UCSD-AML1 (cell line): Measurements from ENCODE around the gene SPEM2.

Experiments used
- DNase-seq: peaks from one replicate; lab custom pipeline; 2025; ENCODE audit not compliant: unreplicated experiment; lab: John Stamatoyannopoulos, UW

Gene SPEM2

DNA sequence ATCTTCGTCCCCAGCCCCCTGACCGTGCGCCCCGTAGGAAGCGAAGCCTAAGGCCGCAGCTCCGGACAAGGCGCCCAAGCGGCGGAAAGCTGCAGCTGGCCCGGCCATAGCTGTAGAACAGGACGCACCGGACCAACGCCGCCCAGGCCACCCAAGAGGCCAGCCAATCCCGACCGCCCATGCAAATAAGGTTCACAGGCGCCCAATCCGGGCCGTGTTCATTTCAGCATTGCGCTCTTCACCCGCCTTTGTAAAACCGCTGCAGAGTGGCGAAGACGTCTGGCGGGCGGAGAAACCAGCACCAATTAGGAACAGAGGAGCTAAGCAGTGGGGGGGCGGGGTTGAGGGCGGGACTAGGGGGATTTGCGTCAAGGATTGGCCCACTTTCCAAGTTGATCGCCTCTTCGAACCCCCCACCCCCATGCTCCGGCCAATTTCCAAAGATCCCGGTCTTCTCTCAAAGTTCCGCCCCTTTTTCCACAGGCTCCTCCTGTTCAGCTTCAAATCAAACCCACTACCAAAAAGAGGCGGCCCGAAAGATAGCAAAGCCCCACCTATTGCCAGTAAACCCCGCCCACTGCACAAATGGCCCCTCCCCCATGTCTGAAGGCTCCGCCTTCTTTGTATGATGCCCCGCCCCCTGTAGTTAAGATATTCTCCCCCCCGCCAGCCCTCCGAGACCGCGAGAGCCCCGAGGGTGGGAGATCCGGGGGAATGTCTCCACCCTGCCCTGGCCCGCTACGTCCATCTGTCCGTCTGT lies 21.3 kb upstream of the SPEM2 start, which contains the start of gene TMEM256:
TMEM256 (minus strand) TSS at position 121 of the 760 bp plus-strand sequence; CDS start at position 108, 13 bp downstream.
- peak; percentile 99 for DNase-seq

DNA sequence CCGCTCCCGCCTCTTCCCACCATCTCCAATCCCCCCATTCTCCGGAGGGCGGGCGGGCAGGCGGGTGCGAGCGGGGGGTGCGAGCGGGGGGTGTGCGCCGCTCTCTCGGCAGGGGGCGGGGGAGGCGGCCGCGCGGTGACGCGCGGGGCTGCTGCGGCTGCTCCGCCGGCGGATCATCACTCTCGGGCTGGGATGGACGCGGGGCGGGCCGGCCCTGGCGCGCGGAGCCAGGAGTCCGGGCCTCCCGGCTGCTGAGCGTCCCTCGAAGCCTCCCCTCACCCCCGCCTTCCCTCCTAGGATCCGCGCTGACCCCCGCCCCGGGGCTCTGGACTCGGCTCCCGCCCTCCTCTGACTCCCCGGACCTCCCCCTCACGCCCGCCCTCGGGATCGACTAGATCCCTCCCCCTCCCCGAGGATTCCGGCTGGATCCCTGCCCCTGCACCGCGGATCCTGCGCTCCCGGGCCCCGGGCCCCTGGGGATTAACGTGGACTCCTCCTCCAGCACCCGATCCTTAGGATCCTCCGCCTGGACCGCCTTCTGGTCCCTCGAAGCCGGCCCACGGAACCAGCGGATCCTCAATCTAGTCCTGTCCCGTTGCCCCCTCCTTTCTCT lies 20.6 kb upstream of the SPEM2 start:
- DNase-seq = peak; percentile 53

DNA sequence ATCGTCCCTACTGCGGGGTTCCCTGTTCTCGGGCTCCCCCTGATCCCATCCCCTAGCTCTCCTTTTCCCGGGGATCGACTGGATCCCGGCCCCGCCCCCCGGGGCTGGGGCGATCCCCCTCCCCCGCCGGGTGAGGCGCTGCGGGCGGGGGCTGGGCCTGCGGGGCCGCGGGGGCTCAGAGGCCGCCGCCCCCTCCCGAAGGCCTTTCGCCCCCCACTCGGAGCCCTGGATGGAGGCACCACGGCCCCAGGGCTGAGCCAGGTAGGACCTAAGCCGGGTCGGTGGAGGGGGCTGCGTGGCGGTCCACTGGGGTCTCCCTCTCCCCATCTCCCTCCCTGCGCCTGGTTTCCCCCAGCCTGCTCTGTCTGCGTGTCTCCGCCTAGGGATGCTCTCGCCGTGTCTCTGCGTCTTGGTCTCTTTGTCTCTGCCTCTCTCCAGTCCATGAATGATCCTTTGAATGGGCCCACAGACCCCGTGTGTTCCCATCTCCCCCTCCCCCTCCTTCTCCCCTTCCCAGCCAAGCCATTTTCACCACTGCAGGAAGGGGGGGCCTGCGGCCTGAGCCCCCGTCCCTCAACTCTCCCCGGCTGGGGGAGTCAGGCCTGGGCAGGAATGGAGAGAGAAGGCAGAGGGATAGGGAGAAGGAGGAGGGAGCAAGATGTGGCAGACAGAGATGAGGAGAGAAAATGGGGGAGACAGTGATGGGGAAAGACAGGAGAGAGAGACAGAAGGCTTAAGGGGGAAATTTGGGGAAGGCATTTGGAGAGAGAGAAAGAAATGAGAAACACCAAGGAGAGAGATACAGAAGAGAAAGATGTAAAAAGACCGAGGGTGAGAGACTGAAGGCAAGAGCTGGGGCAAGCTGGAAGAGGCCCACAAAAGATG lies 19.8 kb upstream of the SPEM2 start:
- no peak for DNase-seq

DNA sequence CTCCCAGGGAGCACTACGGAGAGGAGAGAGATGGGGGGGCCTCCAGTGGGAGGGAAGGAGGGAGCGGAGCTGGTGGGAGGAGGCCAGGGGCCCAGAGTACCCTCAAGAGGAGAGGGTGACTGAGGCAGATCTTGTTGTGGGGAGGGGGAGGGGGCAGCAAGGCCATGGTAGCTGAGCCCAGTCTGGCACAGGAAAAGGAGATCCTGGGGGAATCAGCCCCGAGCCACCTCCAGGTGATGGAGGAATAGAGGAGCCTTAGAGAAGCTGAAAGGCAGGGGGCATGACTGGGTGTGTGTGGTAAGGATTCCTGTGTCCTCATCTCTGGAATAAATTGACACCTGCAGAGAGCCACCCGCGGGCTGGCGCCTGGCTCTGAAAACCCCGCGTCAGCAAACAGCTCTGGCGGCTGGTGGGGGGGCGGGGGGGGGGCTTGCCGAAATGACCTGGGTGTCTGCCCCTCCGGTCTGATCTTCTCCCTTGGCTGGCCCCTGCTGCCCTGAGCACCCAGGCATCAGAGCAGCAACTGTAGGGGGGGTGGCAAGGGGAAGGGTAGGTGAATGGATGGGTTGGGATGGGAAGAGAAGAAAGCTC lies 19.1 kb upstream of the SPEM2 start:
- no peak for DNase-seq

GRCh38 chr17:7407082-7407481 lies 18.3 kb upstream of the SPEM2 start:
- no peak for DNase-seq

DNA sequence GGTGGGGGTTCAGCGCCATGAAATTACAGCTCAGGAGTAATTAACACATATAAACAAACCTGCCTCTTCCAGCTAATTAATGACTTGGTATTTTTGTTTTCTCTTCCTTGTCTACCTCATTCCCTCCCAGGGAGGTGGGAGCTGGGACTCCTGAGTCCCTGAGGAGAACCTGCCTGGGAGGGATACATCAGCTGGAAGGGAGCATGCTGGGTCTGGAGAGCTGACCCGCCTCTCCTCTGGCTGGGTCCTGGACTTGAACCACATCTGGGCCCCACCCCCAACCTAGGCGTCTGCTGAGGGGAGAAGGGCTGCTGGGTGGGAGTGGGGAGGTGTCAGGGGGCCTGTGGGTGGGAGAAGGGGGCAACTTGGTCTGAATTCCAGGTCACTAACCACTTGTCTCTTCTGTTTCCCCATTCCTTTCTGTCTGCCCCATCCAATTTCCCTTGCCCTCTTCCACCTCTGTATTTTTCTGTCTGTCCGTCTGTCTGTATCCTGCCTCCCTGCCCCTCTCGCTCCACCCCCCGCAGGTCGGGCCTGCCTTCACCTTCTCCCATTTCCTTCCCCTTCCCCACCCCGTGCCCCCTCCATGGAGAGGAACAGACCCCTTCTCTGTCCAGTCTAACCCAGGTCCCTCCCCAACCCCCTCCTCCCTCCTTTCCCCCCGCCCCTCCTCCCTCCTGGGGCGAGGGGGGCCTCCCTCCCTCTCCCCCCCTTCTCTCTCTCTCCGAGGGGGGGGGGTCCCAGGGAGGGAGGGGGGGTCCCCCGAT lies 17.7 kb upstream of the SPEM2 start, which contains the start of gene NLGN2:
NLGN2 (plus strand) TSS at position 361 of the 767 bp plus-strand sequence. CDS start 411 bp downstream, outside the sequence.
- no peak for DNase-seq

- DNase-seq = no peak
Observed at GRCh38 chr17:7408252-7408727, 17.1 kb upstream of the SPEM2 start.

GRCh38 chr17:7408863-7409262 lies 16.6 kb upstream of the SPEM2 start:
- DNase-seq = no peak

GRCh38 chr17:7409716-7410115 lies 15.7 kb upstream of the SPEM2 start:
- DNase-seq = no peak

DNA sequence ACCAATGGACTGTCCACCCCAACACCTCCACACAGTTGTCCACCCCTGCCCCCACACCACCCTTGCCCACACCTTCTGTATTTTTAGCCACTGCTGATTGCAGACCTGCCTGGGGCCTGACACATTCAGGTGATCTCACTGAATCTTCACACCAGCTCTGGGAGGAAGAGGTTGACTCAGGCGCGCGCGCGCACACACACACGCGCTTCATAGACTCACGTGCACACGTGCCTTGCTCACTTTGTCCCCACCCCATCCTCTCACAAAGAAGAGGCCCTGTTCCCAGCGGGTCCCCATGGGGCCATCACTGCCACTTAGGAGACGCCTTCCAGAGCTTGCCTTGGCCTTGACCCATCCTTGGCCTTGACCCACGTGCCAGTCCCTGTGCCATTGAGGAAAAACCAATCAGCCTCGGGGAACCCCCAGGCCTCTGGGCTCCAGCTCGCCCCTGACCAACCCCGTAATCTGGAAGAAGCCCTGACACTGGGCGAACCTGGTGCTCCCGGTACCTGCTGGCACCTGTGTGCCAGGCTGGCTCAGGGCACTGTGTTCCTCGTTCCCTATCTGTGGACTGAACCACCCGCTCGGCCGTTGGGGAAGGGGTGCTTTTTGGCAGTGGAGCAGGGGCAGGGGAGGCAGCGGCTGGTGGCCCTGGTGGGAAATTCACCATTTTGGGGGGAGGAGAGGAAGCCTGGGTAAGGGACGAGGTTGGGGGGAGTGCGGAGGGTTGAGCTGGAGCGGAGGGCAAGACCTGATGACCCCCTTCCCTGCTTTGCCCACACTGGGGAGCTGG lies 14.6 kb upstream of the SPEM2 start:
- no peak for DNase-seq

- DNase-seq = no peak
Observed at GRCh38 chr17:7411427-7411750, 14.0 kb upstream of the SPEM2 start.

DNA sequence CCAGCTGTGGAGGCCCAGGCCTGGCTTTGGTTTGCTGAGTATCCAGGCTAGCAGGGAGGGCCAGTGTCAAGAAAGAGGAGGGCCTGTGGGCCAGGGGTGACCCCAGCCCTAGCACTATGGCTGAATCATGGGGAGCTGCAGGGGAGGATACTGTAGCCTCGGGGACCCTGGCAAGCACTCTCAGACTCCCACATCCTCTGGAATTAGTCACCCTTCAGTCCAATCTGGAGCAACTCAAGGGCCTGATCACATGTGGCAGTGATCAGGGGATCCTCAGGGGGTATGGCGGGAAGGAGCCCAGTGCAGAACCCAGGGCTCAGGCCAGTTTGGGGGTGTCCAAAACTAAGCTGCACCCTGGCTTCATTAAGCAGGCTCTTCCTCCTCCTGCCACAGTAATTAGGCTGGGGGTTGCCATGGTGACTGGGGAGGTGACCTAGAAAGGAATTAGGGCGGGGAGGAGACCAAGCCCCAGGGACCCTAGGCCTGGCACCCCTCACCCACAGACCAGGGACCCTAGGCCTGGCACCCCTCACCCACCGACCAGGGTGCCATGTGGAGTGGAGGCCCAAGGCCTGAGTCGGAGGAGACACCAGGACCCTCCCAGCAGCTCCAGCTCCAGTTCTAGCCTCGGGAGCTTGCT lies 11.9 kb upstream of the SPEM2 start:
- DNase-seq = no peak

DNA sequence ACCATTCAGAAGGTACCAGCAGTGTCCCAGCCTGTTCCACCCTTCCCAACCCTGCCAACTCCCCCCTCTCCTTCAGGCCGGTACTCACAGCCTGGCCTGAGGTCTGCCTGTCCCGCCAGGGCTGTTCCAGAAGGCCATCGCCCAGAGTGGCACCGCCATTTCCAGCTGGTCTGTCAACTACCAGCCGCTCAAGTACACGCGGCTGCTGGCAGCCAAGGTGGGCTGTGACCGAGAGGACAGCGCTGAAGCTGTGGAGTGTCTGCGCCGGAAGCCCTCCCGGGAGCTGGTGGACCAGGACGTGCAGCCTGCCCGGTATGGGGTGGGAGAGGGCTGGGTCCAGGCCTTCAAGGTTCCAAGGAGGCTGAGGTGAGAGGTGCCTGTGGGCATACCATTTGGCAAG lies 10.6 kb upstream of the SPEM2 start:
- no peak for DNase-seq

DNA sequence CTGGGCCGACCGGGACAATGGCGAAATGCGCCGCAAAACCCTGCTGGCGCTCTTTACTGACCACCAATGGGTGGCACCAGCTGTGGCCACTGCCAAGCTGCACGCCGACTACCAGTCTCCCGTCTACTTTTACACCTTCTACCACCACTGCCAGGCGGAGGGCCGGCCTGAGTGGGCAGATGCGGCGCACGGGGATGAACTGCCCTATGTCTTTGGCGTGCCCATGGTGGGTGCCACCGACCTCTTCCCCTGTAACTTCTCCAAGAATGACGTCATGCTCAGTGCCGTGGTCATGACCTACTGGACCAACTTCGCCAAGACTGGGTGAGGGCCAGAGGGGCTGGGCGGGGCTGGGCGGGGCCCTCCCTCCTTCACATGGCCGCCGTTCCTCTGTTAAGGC lies 9.6 kb upstream of the SPEM2 start:
- DNase-seq = no peak

- DNase-seq = no peak
Observed at GRCh38 chr17:7416323-7416722, 9.1 kb upstream of the SPEM2 start.

DNA sequence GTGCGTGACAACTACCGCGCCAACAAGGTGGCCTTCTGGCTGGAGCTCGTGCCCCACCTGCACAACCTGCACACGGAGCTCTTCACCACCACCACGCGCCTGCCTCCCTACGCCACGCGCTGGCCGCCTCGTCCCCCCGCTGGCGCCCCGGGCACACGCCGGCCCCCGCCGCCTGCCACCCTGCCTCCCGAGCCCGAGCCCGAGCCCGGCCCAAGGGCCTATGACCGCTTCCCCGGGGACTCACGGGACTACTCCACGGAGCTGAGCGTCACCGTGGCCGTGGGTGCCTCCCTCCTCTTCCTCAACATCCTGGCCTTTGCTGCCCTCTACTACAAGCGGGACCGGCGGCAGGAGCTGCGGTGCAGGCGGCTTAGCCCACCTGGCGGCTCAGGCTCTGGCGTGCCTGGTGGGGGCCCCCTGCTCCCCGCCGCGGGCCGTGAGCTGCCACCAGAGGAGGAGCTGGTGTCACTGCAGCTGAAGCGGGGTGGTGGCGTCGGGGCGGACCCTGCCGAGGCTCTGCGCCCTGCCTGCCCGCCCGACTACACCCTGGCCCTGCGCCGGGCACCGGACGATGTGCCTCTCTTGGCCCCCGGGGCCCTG lies 8.3 kb upstream of the SPEM2 start:
- no peak for DNase-seq

- DNase-seq = no peak
Observed at GRCh38 chr17:7418472-7419152, 6.8 kb upstream of the SPEM2 start.
